Mucosa of descending colon (tissue), 3 donors: Measurements from ENCODE around the gene EIF4E2. TPM values are rescaled to one million over a fixed set of nuclear protein-coding genes. Genes with fewer than 3 reads are reported as not detected.
A peak's percentile ranks its signal among the peaks of the same experiment; 100 is the strongest.

Experiments used
- ATAC-seq: fragments of 200-7000 bp; cut with Tn5 transposase; one replicate; pipeline ENCODE4 v1.9.1; 2020; ENCODE audit warnings: mild to moderate bottlenecking, moderate library complexity
- DNase-seq, 3 donors: peaks; one replicate each; pipeline ENCODE4 v3.0.0-alpha.2; 2020
- H3K36me3 ChIP-seq: fragments of 200-600 bp; one replicate; pipeline ENCODE4 v1.8.0; 2021; ENCODE audit warnings: low read depth, mild to moderate bottlenecking
- H3K4me1 ChIP-seq: fragments of 200-600 bp; one replicate; pipeline ENCODE4 v1.8.0; 2021; ENCODE audit warnings: low read depth, mild to moderate bottlenecking
- H3K4me3 ChIP-seq: fragments of 200-600 bp; one replicate; pipeline ENCODE4 v1.8.0; 2021; ENCODE audit warnings: mild to moderate bottlenecking
- H3K9me3 ChIP-seq: fragments of 200-600 bp; one replicate; pipeline ENCODE4 v1.8.0; 2021; ENCODE audit warnings: mild to moderate bottlenecking
- intact Hi-C, 2 donors: fragments of 100-400 bp; cut with DNase I in 1 of 2; cut with micrococcal nuclease in 1 of 2; formaldehyde crosslinking; loops; one replicate each; pipeline versions ENCODE4 v1.11.0 to v1.11.1; 2022; cut with DNase I, micrococcal nuclease
- total RNA-seq, 3 donors: library from RNA; stranded (reverse); fragmentation: NEBNext Ultra II Directional in 2 of 3; extraction: Animal tissue kit (Norgen Biotek cat#: 25700) in 2 of 3; gene quantifications; one replicate each; pipeline versions ENCODE4 v1.2.1 to v1.2.4, GENCODE V29; 2021 to 2023
- TF ChIP-seq, protein P1 (sequence below): fragments of 200-600 bp; IDR thresholded peaks from one replicate; pipeline ENCODE4 v1.8.0; 2022; ENCODE audit warnings: antibody characterized with exemption, mild to moderate bottlenecking
- donor health status: DM: no; HTN: no; CAD: no; lungs with moderate emphysema.
- donor health status: DM: no; HTN: no; CAD: no.
- donor health status: DM: no; HTN: yes; CAD: no.

The EIF4E2 gene
- total RNA-seq, 3 donors from 2014 or later, result 62.7 to 116 (median 90.9) TPM

DNA sequence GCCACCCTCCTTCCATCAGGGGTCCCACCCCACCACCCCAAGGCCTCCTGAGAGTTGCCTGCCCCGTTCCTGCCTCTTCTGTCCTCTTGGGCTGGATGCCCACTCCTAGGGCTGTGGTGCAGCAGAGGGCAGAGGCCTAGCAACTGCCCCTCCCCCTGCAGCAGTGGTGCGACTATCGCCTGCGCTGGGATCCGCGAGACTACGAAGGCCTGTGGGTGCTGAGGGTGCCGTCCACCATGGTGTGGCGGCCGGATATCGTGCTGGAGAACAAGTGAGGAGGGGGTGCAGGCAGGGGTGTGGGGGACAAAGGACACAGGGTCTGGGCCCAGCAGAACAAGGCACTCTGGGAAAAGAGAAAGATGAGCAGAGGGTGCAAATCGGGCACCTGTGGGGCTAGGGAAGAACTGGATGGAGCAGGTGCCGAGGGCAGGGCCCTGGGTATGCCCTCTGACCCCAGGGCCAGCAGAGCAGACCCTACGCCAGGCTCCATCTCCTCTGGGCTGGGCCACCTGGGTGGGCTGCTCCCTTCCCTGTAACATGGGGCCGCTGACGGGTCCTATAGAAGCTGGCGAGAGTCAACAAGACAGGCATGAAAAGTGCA, 9.9 kb upstream of the EIF4E2 start:
- TF ChIP-seq, protein P1, sequence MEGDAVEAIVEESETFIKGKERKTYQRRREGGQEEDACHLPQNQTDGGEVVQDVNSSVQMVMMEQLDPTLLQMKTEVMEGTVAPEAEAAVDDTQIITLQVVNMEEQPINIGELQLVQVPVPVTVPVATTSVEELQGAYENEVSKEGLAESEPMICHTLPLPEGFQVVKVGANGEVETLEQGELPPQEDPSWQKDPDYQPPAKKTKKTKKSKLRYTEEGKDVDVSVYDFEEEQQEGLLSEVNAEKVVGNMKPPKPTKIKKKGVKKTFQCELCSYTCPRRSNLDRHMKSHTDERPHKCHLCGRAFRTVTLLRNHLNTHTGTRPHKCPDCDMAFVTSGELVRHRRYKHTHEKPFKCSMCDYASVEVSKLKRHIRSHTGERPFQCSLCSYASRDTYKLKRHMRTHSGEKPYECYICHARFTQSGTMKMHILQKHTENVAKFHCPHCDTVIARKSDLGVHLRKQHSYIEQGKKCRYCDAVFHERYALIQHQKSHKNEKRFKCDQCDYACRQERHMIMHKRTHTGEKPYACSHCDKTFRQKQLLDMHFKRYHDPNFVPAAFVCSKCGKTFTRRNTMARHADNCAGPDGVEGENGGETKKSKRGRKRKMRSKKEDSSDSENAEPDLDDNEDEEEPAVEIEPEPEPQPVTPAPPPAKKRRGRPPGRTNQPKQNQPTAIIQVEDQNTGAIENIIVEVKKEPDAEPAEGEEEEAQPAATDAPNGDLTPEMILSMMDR, result no peak
- Histone ChIP-seq H3K4me3 (no peak overlapping the region), H3K4me1 (no peaks in the 10 kb centered on the region), H3K9me3 (no peaks in the 10 kb centered on the region), H3K36me3 (no peaks in the 10 kb centered on the region)
- ATAC-seq, result no peak
- intact Hi-C loops, result no loop called here
- DNase-seq, result no peak

DNA sequence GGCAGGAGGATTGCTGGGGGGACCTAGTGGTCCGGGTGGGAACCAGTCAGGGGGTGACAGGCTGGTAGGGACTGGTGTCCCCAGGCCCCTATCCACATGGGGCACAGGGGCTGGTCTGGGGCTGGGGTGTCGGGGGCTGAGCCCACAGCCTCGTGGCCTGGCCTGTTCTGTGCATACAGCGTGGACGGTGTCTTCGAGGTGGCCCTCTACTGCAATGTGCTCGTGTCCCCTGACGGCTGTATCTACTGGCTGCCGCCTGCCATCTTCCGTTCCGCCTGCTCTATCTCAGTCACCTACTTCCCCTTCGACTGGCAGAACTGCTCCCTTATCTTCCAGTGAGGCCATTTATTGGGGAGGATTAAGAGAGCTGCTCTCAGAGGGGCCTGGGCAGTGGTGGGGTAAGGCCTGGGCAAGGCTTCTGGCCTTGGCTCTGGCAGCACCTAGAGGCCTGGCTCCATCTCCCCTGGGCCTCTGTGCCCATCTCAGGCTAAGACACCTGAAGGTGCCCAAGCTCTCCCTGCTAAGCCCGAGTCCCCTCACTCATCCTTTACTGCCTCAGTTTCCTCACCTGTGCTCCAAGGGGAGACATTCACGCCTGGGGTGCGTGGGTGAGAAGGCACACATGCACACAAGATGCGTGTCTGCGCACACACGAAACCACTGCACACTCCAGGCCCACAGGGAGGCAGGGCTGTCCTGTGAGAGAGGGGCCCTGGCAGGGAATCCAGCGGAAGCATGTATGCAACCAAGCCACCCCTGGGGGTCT, 9.1 kb upstream of the EIF4E2 start:
- Histone ChIP-seq H3K4me3 (no peak overlapping the region), H3K4me1 (no peaks in the 10 kb centered on the region), H3K36me3 (no peaks in the 10 kb centered on the region), H3K9me3 (no peaks in the 10 kb centered on the region)
- ATAC-seq, result peak; percentile 4
- DNase-seq, result no peak
- TF ChIP-seq, protein P1, result no peak
- intact Hi-C loops, result no loop called here

DNA sequence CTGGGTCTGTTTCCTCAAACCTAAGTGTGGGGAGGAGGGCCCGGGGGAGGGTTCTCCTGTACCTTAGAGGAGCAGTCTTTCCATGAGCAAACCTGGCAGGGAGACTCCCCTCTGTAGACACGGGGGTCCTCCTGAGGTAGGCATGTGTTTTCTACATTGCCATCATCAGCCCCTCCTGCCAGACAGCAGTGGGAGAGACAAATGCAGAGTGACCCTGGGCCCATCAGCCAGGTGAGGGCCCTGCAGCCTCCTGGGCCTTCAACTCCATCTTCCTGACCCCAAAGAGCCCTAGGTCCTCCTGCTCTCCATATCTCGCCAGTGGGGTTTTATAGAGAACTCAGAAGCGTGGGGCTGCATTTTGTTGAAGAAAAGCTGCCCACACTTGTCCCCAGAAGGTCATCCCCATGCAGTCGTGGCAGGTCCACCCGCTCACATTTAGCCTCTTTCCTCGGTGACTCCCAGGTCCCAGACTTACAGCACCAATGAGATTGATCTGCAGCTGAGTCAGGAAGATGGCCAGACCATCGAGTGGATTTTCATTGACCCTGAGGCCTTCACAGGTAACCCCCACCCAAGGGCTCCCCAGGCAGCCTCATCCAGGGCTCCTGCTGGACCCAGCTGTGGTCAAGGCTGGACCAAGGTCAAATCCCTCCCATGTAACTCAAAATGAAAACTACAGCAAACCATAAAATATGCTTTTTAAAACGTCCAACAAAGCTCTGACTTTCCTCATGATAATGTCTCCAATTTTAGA, 8.4 kb upstream of the EIF4E2 start:
- no peak overlapping the region for H3K4me3 ChIP-seq
- H3K36me3 ChIP-seq, result no peaks in the 10 kb centered on the region
- intact Hi-C loops, result no loop called here
- TF ChIP-seq, protein P1, result no peak
- no peak for ATAC-seq
- no peak for DNase-seq
- H3K9me3 ChIP-seq, result no peaks in the 10 kb centered on the region
- H3K4me1 ChIP-seq, result no peaks in the 10 kb centered on the region

DNA sequence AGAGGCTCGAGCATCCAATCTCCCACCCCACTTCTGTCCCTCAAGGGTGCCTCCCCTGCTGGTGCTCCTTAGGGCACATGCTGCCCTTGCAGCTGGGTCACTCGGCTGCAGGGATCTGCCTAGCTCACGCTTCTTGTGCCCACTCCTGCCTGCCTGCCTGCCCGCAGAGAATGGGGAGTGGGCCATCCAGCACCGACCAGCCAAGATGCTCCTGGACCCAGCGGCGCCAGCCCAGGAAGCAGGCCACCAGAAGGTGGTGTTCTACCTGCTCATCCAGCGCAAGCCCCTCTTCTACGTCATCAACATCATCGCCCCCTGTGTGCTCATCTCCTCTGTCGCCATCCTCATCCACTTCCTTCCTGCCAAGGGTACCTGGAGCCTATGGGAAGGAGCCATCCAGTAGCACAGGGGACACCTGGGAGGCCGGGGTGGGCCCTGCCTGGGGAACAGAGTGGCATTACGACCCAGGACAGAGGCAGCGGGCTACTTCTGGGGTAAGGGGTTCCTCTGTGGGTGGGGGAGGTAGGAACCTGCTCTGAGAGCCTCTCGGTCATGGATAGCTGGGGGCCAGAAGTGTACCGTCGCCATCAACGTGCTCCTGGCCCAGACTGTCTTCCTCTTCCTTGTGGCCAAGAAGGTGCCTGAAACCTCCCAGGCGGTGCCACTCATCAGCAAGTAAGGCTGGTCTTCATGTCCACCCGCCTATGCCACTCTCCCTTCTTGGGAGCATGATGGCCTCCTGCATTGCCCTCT, 7.6 kb upstream of the EIF4E2 start:
- no peak overlapping the region for H3K4me3 ChIP-seq
- H3K9me3 ChIP-seq, result no peaks in the 10 kb centered on the region
- DNase-seq (no peak), ATAC-seq (no peak)
- intact Hi-C loops, result no loop called here
- H3K36me3 ChIP-seq, result no peaks in the 10 kb centered on the region
- H3K4me1 ChIP-seq, result no peaks in the 10 kb centered on the region
- TF ChIP-seq, protein P1, result no peak

DNA sequence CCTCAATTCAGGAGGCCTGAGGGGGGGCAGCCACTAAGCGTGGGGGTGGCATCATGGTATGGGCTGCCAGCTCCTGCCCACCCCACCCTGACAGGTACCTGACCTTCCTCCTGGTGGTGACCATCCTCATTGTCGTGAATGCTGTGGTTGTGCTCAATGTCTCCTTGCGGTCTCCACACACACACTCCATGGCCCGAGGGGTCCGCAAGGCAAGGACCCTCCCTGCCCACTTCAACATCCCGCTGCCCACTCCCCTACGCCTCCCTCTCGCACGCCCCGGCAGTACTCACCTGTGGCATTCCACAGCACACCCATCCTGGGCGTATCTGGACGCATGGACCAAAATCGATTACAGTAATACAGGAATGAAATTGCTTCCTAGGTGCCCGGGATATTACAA, 7.0 kb upstream of the EIF4E2 start:
- Histone ChIP-seq H3K4me3 (no peak overlapping the region), H3K4me1 (no peaks in the 10 kb centered on the region), H3K36me3 (no peaks in the 10 kb centered on the region), H3K9me3 (no peaks in the 10 kb centered on the region)
- intact Hi-C loops, result no loop called here
- TF ChIP-seq, protein P1, result no peak
- ATAC-seq, result no peak
- no peak for DNase-seq
